ENCODE results near the gene SLC39A11. TPM values are rescaled to one million over a fixed set of nuclear protein-coding genes. Genes with fewer than 3 reads are reported as not detected.
"Not testable (repeated sequence)": the region's sequence is repeated elsewhere in the genome, so short reads cannot be mapped to it uniquely, and the experiment has no call there.

Gene SLC39A11
- total and polyA plus RNA-seq, 4 donors = 4.6 to 23.3 (median 11.4) TPM

GRCh38 chr17:73010414-73010813 is 82.1 kb downstream of the SLC39A11 start:
- no peak for DNase-seq (ENCODE audit: low read depth in 4 of 6, low spot score in 6 of 6)
- Histone ChIP-seq H3K27me3 (ENCODE audit: control insufficient read depth, insufficient read depth, low read length) (no peaks in the 10 kb centered on the region), H3K9me3 (ENCODE audit: control insufficient read depth, insufficient read depth, low read length) (no peaks in the 10 kb centered on the region), H3K36me3 (ENCODE audit: control insufficient read depth, insufficient read depth, low read length) (no peaks in the 10 kb centered on the region), H3K27ac (ENCODE audit: low read depth, low read length) (no peak overlapping the region), H3K4me3 (ENCODE audit: low read depth, low read length) (no peak overlapping the region), H3K4me1 (ENCODE audit: control insufficient read depth, insufficient read depth, low read length) (peaks cover 3% of the 10 kb centered on the region)
- WGBS (ENCODE audit: insufficient coverage) = 90% methylated on average over 1 of the region's 7 CpGs

- peak in 1 of 6 donors; percentile 45 for DNase-seq (ENCODE audit: low read depth in 4 of 6, low spot score in 6 of 6)
These were observed 85.1 kb downstream of the SLC39A11 start for GRCh38 chr17:73007407-73007806.

GRCh38 chr17:73005360-73005759 is 87.1 kb downstream of the SLC39A11 start:
- H3K4me1 ChIP-seq (ENCODE audit: control insufficient read depth, insufficient read depth, low read length) = no peaks in the 10 kb centered on the region
- H3K9me3 ChIP-seq (ENCODE audit: control insufficient read depth, insufficient read depth, low read length) = no peaks in the 10 kb centered on the region
- H3K4me3 ChIP-seq (ENCODE audit: low read depth, low read length) = no peak overlapping the region
- no peak overlapping the region for H3K27ac ChIP-seq (ENCODE audit: low read depth, low read length)
- no peaks in the 10 kb centered on the region for H3K27me3 ChIP-seq (ENCODE audit: control insufficient read depth, insufficient read depth, low read length)
- DNase-seq (ENCODE audit: low read depth in 4 of 6, low spot score in 6 of 6) = no peak
- H3K36me3 ChIP-seq (ENCODE audit: control insufficient read depth, insufficient read depth, low read length) = no peaks in the 10 kb centered on the region
- WGBS (ENCODE audit: insufficient coverage) = 84% methylated on average over 8 of the region's 8 CpGs

More at GRCh38 chr17:73007407-73007806, 85.1 kb downstream of the SLC39A11 start:
- WGBS (ENCODE audit: insufficient coverage) = 72% methylated on average over 7 of the region's 7 CpGs
- Histone ChIP-seq H3K27ac (ENCODE audit: low read depth, low read length) (no peak overlapping the region), H3K27me3 (ENCODE audit: control insufficient read depth, insufficient read depth, low read length) (no peaks in the 10 kb centered on the region), H3K4me1 (ENCODE audit: control insufficient read depth, insufficient read depth, low read length) (no peaks in the 10 kb centered on the region), H3K9me3 (ENCODE audit: control insufficient read depth, insufficient read depth, low read length) (no peaks in the 10 kb centered on the region), H3K4me3 (ENCODE audit: low read depth, low read length) (no peak overlapping the region), H3K36me3 (ENCODE audit: control insufficient read depth, insufficient read depth, low read length) (no peaks in the 10 kb centered on the region)

- no peaks in the 10 kb centered on the region for H3K9me3 ChIP-seq (ENCODE audit: control insufficient read depth, insufficient read depth, low read length)
- DNase-seq (ENCODE audit: low read depth in 4 of 6, low spot score in 6 of 6) = no peak
- no peak overlapping the region for H3K4me3 ChIP-seq (ENCODE audit: low read depth, low read length)
- H3K4me1 ChIP-seq (ENCODE audit: control insufficient read depth, insufficient read depth, low read length) = no peaks in the 10 kb centered on the region
- no peaks in the 10 kb centered on the region for H3K36me3 ChIP-seq (ENCODE audit: control insufficient read depth, insufficient read depth, low read length)
- H3K27ac ChIP-seq (ENCODE audit: low read depth, low read length) = no peak overlapping the region
- H3K27me3 ChIP-seq (ENCODE audit: control insufficient read depth, insufficient read depth, low read length) = no peaks in the 10 kb centered on the region
- WGBS (ENCODE audit: insufficient coverage) = 97% methylated on average over 3 of the region's 6 CpGs
These were observed 89.0 kb downstream of the SLC39A11 start for GRCh38 chr17:73003487-73003886.

GRCh38 chr17:73000832-73001231 is 91.7 kb downstream of the SLC39A11 start:
- DNase-seq (ENCODE audit: low read depth in 4 of 6, low spot score in 6 of 6) = no peak
- WGBS (ENCODE audit: insufficient coverage) = 68% methylated on average over 2 of the region's 3 CpGs
- no peak overlapping the region for H3K4me3 ChIP-seq (ENCODE audit: low read depth, low read length)
- H3K36me3 ChIP-seq (ENCODE audit: control insufficient read depth, insufficient read depth, low read length) = no peaks in the 10 kb centered on the region
- H3K27ac ChIP-seq (ENCODE audit: low read depth, low read length) = no peak overlapping the region
- no peaks in the 10 kb centered on the region for H3K4me1 ChIP-seq (ENCODE audit: control insufficient read depth, insufficient read depth, low read length)
- no peaks in the 10 kb centered on the region for H3K27me3 ChIP-seq (ENCODE audit: control insufficient read depth, insufficient read depth, low read length)
- H3K9me3 ChIP-seq (ENCODE audit: control insufficient read depth, insufficient read depth, low read length) = no peaks in the 10 kb centered on the region

- H3K4me1 ChIP-seq (ENCODE audit: control insufficient read depth, insufficient read depth, low read length); H3K27ac ChIP-seq (ENCODE audit: low read depth, low read length); H3K36me3 ChIP-seq (ENCODE audit: control insufficient read depth, insufficient read depth, low read length); H3K27me3 ChIP-seq (ENCODE audit: control insufficient read depth, insufficient read depth, low read length); DNase-seq (ENCODE audit: low read depth in 4 of 6, low spot score in 6 of 6); H3K9me3 ChIP-seq (ENCODE audit: control insufficient read depth, insufficient read depth, low read length); H3K4me3 ChIP-seq (ENCODE audit: low read depth, low read length): not testable (repeated sequence)
- 46% methylated on average over 2 of the region's 5 CpGs for WGBS (ENCODE audit: insufficient coverage)
These were observed 93.0 kb downstream of the SLC39A11 start for GRCh38 chr17:72999474-72999873.

GRCh38 chr17:72998343-72998742 is 94.1 kb downstream of the SLC39A11 start:
- H3K27ac ChIP-seq (ENCODE audit: low read depth, low read length) = no peak overlapping the region
- DNase-seq (ENCODE audit: low read depth in 4 of 6, low spot score in 6 of 6) = peak in 1 of 6 donors; percentile 75
- H3K27me3 ChIP-seq (ENCODE audit: control insufficient read depth, insufficient read depth, low read length) = no peaks in the 10 kb centered on the region
- WGBS (ENCODE audit: insufficient coverage) = no CpG with 5 or more reads among the region's 1 CpG
- H3K36me3 ChIP-seq (ENCODE audit: control insufficient read depth, insufficient read depth, low read length) = no peaks in the 10 kb centered on the region
- H3K4me3 ChIP-seq (ENCODE audit: low read depth, low read length) = no peak overlapping the region
- H3K9me3 ChIP-seq (ENCODE audit: control insufficient read depth, insufficient read depth, low read length) = no peaks in the 10 kb centered on the region
- no peaks in the 10 kb centered on the region for H3K4me1 ChIP-seq (ENCODE audit: control insufficient read depth, insufficient read depth, low read length)

- DNase-seq (ENCODE audit: low read depth in 4 of 6, low spot score in 6 of 6) = no peak
- Histone ChIP-seq H3K4me1 (ENCODE audit: control insufficient read depth, insufficient read depth, low read length) (no peaks in the 10 kb centered on the region), H3K36me3 (ENCODE audit: control insufficient read depth, insufficient read depth, low read length) (no peaks in the 10 kb centered on the region), H3K4me3 (ENCODE audit: low read depth, low read length) (no peak overlapping the region), H3K27me3 (ENCODE audit: control insufficient read depth, insufficient read depth, low read length) (no peaks in the 10 kb centered on the region), H3K27ac (ENCODE audit: low read depth, low read length) (no peak overlapping the region), H3K9me3 (ENCODE audit: control insufficient read depth, insufficient read depth, low read length) (no peaks in the 10 kb centered on the region)
- WGBS (ENCODE audit: insufficient coverage) = 84% methylated on average over 2 of the region's 6 CpGs
These were observed 94.9 kb downstream of the SLC39A11 start for GRCh38 chr17:72997559-72997958.

GRCh38 chr17:72996791-72997190 is 95.7 kb downstream of the SLC39A11 start:
- 82% methylated on average over 4 of the region's 4 CpGs for WGBS (ENCODE audit: insufficient coverage)
- DNase-seq (ENCODE audit: low read depth in 4 of 6, low spot score in 6 of 6) = peak in 1 of 6 donors; percentile 49
- Histone ChIP-seq H3K4me1 (ENCODE audit: control insufficient read depth, insufficient read depth, low read length) (no peaks in the 10 kb centered on the region), H3K36me3 (ENCODE audit: control insufficient read depth, insufficient read depth, low read length) (no peaks in the 10 kb centered on the region), H3K9me3 (ENCODE audit: control insufficient read depth, insufficient read depth, low read length) (no peaks in the 10 kb centered on the region), H3K4me3 (ENCODE audit: low read depth, low read length) (no peak overlapping the region), H3K27ac (ENCODE audit: low read depth, low read length) (no peak overlapping the region), H3K27me3 (ENCODE audit: control insufficient read depth, insufficient read depth, low read length) (no peaks in the 10 kb centered on the region)

- 77% methylated on average over 1 of the region's 1 CpG for WGBS (ENCODE audit: insufficient coverage)
These were observed 97.4 kb downstream of the SLC39A11 start for GRCh38 chr17:72995008-72995656.

More at GRCh38 chr17:72995008-72995656, 97.4 kb downstream of the SLC39A11 start:
- Histone ChIP-seq H3K4me1 (ENCODE audit: control insufficient read depth, insufficient read depth, low read length) (no peaks in the 10 kb centered on the region), H3K9me3 (ENCODE audit: control insufficient read depth, insufficient read depth, low read length) (no peaks in the 10 kb centered on the region), H3K36me3 (ENCODE audit: control insufficient read depth, insufficient read depth, low read length) (no peaks in the 10 kb centered on the region), H3K4me3 (ENCODE audit: low read depth, low read length) (no peak overlapping the region), H3K27me3 (ENCODE audit: control insufficient read depth, insufficient read depth, low read length) (no peaks in the 10 kb centered on the region), H3K27ac (ENCODE audit: low read depth, low read length) (no peak overlapping the region)
- no peak for DNase-seq (ENCODE audit: low read depth in 4 of 6, low spot score in 6 of 6)
